Vagina (tissue), 2 donors: Measurements from ENCODE around the gene SBF2. TPM values are rescaled to one million over a fixed set of nuclear protein-coding genes. Genes with fewer than 3 reads are reported as not detected.
A peak's percentile ranks its signal among the peaks of the same experiment; 100 is the strongest.

ENCODE experiments used
- DNase-seq, 2 donors: peaks; one replicate each; pipeline ENCODE4 v3.0.0-alpha.2; 2017; ENCODE audit errors: extremely low spot score in 2 of 2
- H3K27ac ChIP-seq: fragments of 200-600 bp; sonication (generic); one replicate; pipeline ENCODE4 v1.5.1; 2019
- H3K27me3 ChIP-seq: fragments of 200-600 bp; sonication (generic); one replicate; pipeline ENCODE4 v1.5.1; 2019
- H3K36me3 ChIP-seq, 2 donors: fragments of 200-600 bp; sonication (generic); one replicate each; pipeline ENCODE4 v1.5.1; 2017 to 2019
- H3K4me1 ChIP-seq: fragments of 200-600 bp; sonication (generic); one replicate; pipeline ENCODE4 v1.5.1; 2019
- H3K4me3 ChIP-seq, 2 donors: fragments of 200-600 bp; sonication (generic); 1 replicate in 1 of 2; 2 replicates in 1 of 2; pipeline ENCODE4 v1.5.1; 2016 to 2019
- H3K9me3 ChIP-seq: fragments of 200-600 bp; sonication (generic); one replicate; pipeline ENCODE4 v1.5.1; 2019
- POLR2A ChIP-seq, 2 donors: fragments of 450-650 bp; IDR thresholded peaks; one replicate each; pipeline ENCODE4 v1.6.1; 2017; ENCODE audit warnings: antibody characterized with exemption in 2 of 2, mild to moderate bottlenecking in 2 of 2, moderate library complexity in 2 of 2
- POLR2AphosphoS5 ChIP-seq, 2 donors: sonication (generic); formaldehyde crosslinking; IDR thresholded peaks; one replicate each; pipeline ENCODE4 v1.9.0; 2017; ENCODE audit warnings: antibody characterized with exemption in 2 of 2, mild to moderate bottlenecking in 2 of 2, low read depth in 1 of 2; ENCODE audit not compliant: insufficient read depth in 1 of 2
- intact Hi-C: fragments of 100-400 bp; cut with DNase I; formaldehyde crosslinking; loops from one replicate; pipeline ENCODE4 v1.15.1; 2023
- total RNA-seq: library from RNA; depleted of rRNA; stranded (reverse); fragments of >200 nt; gene quantifications from one replicate; pipeline ENCODE4 v1.2.3, GENCODE V29; 2016
- TF ChIP-seq, protein P1 (sequence below), 3 experiments: fragments of 450-650 bp in 2 of 3; fragments of 200-600 bp in 1 of 3; sonication (generic) in 1 of 3; IDR thresholded peaks; one replicate each; pipeline ENCODE4 v1.5.1; 2017 to 2019; ENCODE audit warnings: antibody characterized with exemption in 3 of 3, mild to moderate bottlenecking in 2 of 3, moderate library complexity in 2 of 3

The SBF2 gene
- total RNA-seq, 1 donor from 2014 or later, result 69.5 TPM

DNA sequence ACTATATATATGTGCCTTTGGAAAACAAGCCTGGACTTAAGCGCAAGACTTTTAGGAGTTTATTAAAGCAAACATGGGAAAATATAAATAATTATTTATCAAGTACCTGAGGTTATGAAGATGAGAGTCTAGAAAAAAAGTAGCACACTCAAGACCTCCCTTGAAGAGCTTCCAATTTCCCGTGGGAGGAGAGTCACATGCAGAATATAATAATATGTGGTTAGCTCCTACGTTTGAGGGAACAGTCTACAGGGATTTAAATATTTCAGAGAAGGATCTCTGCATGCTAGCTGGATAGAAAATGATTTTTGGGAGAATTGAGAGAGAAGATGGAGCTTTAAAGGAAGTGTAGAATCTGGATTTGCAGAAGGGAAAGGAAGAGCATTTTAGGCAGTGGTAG, 446.4 kb downstream of the SBF2 start:
- Histone ChIP-seq H3K9me3 (no peaks in the 10 kb centered on the region), H3K36me3 (peaks cover 0 to 29% of the 10 kb centered on the region in 2 donors), H3K4me1 (no peaks in the 10 kb centered on the region), H3K4me3 (no peak overlapping the region), H3K27me3 (no peaks in the 10 kb centered on the region), H3K27ac (no peak overlapping the region)
- no peak for DNase-seq
- no peak for TF ChIP-seq POLR2AphosphoS5 (IDR thresholded peaks at IDR 0.05; ENCODE audit: insufficient read depth in 1 of 2, low read depth in 1 of 2)
- TF ChIP-seq, protein P1, sequence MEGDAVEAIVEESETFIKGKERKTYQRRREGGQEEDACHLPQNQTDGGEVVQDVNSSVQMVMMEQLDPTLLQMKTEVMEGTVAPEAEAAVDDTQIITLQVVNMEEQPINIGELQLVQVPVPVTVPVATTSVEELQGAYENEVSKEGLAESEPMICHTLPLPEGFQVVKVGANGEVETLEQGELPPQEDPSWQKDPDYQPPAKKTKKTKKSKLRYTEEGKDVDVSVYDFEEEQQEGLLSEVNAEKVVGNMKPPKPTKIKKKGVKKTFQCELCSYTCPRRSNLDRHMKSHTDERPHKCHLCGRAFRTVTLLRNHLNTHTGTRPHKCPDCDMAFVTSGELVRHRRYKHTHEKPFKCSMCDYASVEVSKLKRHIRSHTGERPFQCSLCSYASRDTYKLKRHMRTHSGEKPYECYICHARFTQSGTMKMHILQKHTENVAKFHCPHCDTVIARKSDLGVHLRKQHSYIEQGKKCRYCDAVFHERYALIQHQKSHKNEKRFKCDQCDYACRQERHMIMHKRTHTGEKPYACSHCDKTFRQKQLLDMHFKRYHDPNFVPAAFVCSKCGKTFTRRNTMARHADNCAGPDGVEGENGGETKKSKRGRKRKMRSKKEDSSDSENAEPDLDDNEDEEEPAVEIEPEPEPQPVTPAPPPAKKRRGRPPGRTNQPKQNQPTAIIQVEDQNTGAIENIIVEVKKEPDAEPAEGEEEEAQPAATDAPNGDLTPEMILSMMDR (IDR thresholded peaks at IDR 0.05), result no peak
- intact Hi-C loops, result no loop called here

DNA sequence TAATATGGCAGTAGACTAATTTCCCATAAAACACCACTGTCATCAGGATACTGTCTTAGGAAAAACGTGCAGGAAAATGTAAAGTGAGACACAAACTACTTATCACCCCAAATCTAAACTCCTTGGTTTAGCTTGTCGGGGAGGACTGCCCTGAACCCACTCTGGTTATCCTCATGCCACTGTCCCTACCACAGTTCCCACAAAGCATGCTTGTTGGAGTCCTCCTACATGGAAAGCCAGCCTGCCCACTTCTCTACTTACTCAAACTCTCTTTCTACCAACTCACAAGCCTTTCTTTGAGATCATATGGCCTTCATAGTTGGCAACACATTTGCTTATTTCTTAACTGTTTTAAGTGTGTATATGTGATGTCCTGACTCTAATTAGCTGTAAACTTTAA, 451.1 kb downstream of the SBF2 start:
- H3K9me3 ChIP-seq, result no peaks in the 10 kb centered on the region
- no peaks in the 10 kb centered on the region for H3K27me3 ChIP-seq
- peaks cover 18% of the 10 kb centered on the region for H3K4me1 ChIP-seq
- no peak overlapping the region for H3K27ac ChIP-seq
- no peak overlapping the region for H3K4me3 ChIP-seq
- H3K36me3 ChIP-seq, result peaks cover 0 to 17% of the 10 kb centered on the region in 2 donors
- DNase-seq, result no peak
- TF ChIP-seq, protein P1 (IDR thresholded peaks at IDR 0.05), result no peak
- TF ChIP-seq POLR2A (IDR thresholded peaks at IDR 0.05) (no peak), POLR2AphosphoS5 (IDR thresholded peaks at IDR 0.05; ENCODE audit: insufficient read depth in 1 of 2, low read depth in 1 of 2) (no peak)
- intact Hi-C loops, result no loop called here

DNA sequence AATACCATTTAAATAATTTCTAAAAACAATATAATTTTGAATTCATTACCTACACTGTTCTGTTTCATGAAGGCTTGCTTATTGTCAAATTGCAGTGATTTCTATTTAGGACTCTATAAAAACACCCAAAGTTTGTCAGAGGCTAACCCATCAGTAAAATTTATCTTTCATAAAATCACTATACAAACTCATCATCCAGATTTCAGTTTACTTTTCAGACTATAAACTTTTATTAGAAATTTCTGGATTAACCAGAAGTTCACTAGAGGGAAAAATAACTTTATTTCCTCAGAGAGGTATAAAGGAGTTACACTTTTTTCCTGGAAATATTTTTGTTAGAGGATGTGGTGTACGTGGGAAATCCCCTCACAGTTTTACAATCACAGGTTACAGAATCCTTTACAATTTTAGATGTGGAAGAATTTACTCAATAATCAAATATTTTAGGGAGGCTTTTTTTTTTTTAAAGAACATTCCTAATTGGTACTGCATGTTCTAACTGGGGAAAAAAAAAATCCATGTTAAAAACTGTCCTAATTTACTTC, 453.5 kb downstream of the SBF2 start:
- H3K9me3 ChIP-seq, result no peaks in the 10 kb centered on the region
- peaks cover 18% of the 10 kb centered on the region for H3K4me1 ChIP-seq
- peak overlapping the region; percentile 30 for H3K27ac ChIP-seq
- no peak for DNase-seq
- H3K27me3 ChIP-seq, result no peaks in the 10 kb centered on the region
- no peak overlapping the region for H3K4me3 ChIP-seq
- peaks cover 0 to 4% of the 10 kb centered on the region in 2 donors for H3K36me3 ChIP-seq
- intact Hi-C loops, result no loop called here
- TF ChIP-seq POLR2AphosphoS5 (IDR thresholded peaks at IDR 0.05; ENCODE audit: insufficient read depth in 1 of 2, low read depth in 1 of 2) (no peak), POLR2A (IDR thresholded peaks at IDR 0.05) (no peak)
- TF ChIP-seq, protein P1 (IDR thresholded peaks at IDR 0.05), result no peak

DNA sequence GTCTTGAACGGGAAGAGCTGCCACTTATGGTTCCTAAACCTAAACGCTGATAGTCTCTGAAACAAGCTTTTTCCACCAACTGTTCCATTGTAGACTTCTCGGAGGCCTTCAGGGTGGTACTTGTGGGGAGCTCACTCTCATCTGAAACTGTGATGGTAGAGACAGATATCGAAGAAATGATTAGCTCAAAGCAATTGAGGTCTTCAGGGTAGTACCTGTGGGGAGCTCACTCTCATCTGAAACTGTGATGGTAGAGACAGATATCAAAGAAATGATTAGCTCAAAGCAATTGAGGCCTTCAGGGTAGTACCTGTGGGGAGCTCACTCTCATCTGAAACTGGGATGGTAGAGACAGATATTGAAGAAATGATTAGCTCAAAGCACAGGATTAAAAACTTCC, 454.5 kb downstream of the SBF2 start:
- TF ChIP-seq, protein P1 (IDR thresholded peaks at IDR 0.05), result no peak
- peaks cover 18% of the 10 kb centered on the region for H3K4me1 ChIP-seq
- no peaks in the 10 kb centered on the region for H3K9me3 ChIP-seq
- H3K4me3 ChIP-seq, result no peak overlapping the region
- H3K36me3 ChIP-seq, result peaks cover 0 to 4% of the 10 kb centered on the region in 2 donors
- H3K27me3 ChIP-seq, result no peaks in the 10 kb centered on the region
- intact Hi-C loops, result no loop called here
- no peak for DNase-seq
- H3K27ac ChIP-seq, result peak overlapping the region; percentile 30

DNA sequence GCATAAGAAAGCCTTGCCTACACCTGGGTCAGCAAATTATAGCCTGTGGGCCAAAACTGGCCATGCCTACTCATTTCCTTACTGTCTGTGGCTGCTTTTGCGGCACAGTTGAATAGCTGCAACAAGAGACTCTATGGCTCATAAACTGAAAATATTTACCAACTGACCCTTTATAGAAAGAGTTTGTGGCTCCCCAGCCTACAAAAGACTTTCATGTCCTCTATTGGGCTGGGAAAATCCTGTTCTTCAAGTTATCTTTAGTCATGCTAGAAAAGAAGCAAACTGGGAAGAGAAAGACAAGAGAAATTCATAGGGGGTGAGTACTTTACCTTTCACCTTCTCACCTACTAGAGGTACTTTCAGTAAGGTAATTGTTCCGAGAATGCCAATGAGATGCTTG, 455.1 kb downstream of the SBF2 start:
- no peak overlapping the region for H3K27ac ChIP-seq
- peaks cover 0 to 4% of the 10 kb centered on the region in 2 donors for H3K36me3 ChIP-seq
- no peaks in the 10 kb centered on the region for H3K9me3 ChIP-seq
- peaks cover 18% of the 10 kb centered on the region for H3K4me1 ChIP-seq
- H3K4me3 ChIP-seq, result no peak overlapping the region
- TF ChIP-seq POLR2A (IDR thresholded peaks at IDR 0.05), result no peak
- TF ChIP-seq, protein P1 (IDR thresholded peaks at IDR 0.05), result no peak
- no peak for TF ChIP-seq POLR2AphosphoS5 (IDR thresholded peaks at IDR 0.05; ENCODE audit: insufficient read depth in 1 of 2, low read depth in 1 of 2)
- intact Hi-C loops, result no loop called here
- no peak for DNase-seq
- no peaks in the 10 kb centered on the region for H3K27me3 ChIP-seq
